ENCODE data around the gene IRF2BP1.

GRCh38 chr19:45879055-45879454 lies 6.9 kb downstream of the IRF2BP1 start:
- TF ChIP-seq POLR2A (IDR thresholded peaks at IDR 0.05): no peak
- TF ChIP-seq, protein P1, sequence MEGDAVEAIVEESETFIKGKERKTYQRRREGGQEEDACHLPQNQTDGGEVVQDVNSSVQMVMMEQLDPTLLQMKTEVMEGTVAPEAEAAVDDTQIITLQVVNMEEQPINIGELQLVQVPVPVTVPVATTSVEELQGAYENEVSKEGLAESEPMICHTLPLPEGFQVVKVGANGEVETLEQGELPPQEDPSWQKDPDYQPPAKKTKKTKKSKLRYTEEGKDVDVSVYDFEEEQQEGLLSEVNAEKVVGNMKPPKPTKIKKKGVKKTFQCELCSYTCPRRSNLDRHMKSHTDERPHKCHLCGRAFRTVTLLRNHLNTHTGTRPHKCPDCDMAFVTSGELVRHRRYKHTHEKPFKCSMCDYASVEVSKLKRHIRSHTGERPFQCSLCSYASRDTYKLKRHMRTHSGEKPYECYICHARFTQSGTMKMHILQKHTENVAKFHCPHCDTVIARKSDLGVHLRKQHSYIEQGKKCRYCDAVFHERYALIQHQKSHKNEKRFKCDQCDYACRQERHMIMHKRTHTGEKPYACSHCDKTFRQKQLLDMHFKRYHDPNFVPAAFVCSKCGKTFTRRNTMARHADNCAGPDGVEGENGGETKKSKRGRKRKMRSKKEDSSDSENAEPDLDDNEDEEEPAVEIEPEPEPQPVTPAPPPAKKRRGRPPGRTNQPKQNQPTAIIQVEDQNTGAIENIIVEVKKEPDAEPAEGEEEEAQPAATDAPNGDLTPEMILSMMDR (IDR thresholded peaks at IDR 0.05): no peak

Data from thyroid gland (tissue), 4 donors.